ACHN (cell line): ENCODE data around the gene RLF.
"Not testable (repeated sequence)": the region's sequence is repeated elsewhere in the genome, so short reads cannot be mapped to it uniquely, and the experiment has no call there.

Experiments used
- DNase-seq: peaks from one replicate; pipeline ENCODE4 v3.0.0-alpha.2; 2015
- in situ Hi-C: cut with HindIII; loops from 2 replicates; pipeline ENCODE4 v1.10.0; 2017; ENCODE audit warnings: low sequenced_read_pairs, low pct_ligation_motif_present, low pct_unique_long_range_greater_than_20kb

RLF gene

GRCh38 chr1:40162753-40163441 is 1.7 kb downstream of the RLF start:
- no peak for DNase-seq
- in situ Hi-C loops = no loop called here

DNA sequence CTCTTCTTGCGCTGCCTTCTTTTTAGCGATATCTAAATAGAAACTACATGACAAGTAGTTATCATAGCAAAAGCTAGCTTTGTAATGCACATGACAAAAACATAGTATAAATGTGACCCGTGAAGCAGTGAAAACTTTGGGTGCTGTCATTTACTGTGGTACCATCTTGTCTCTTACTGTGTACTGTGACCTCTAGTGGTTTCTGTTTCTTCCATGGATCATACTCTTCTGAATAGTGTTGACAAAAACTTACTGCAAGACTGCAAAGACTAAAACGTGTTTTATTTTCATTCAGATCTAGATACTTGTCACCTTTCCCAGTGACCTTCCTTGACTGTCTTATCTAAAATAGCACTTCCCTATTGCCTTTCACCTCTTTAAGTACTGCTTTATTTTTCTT is 6.1 kb downstream of the RLF start:
- in situ Hi-C loops = no loop called here

GRCh38 chr1:40171036-40171435 is 9.8 kb downstream of the RLF start:
- no peak for DNase-seq
- in situ Hi-C loops = no loop called here

More for the DNA sequence above, 6.1 kb downstream of the RLF start:
- no peak for DNase-seq

GRCh38 chr1:40174788-40175187 is 13.6 kb downstream of the RLF start:
- no peak for DNase-seq
- in situ Hi-C loops = no loop called here

DNA sequence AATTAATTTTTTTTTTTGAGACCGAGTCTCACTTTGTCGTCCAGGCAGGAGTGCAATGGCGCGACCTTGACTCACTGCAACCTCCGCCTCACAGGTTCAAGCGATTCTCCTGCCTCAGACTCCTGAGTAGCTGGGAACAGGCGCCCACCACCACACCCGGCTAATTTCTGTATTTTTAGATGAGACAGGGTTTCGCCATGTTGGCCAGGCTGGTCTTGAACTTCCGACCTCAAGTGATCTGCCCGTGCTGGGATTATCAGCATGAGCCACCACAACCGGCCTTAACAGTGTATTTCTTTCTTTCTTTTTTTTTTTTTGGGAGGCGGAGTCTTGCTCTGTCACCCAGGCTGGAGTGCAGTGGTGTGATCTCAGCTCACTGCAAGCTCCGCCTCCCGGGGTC is 15.8 kb downstream of the RLF start:
- in situ Hi-C loops, DNase-seq: not testable (repeated sequence)

GRCh38 chr1:40178200-40178599 is 17.0 kb downstream of the RLF start:
- in situ Hi-C loops = no loop called here

DNA sequence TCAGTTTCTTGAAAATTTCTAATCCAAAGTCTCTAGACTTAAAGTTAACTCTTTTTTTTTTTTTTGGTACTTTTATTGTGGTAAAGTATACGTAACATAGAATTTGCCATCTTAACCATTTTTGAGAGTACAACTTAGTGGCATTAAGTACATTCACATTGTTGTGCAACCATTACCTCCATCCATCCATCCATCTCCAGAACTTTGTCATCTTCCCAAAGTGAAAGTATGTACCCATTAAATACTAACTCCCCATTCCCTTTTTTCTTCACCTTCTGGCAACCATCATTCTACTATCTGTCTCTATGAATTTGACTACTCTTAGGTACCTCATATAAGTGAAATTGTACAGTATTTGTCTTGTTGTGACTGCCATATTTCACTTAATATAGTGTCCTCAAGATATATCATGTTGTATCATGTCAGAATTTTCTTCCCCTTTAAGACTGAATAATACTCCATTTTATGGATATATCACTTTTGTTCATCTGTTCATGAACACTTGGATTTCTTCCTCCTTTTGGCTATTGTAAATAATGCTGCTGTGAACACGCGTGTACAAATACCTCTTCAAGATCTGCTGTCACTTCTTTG is 18.4 kb downstream of the RLF start:
- in situ Hi-C loops = no loop called here
- DNase-seq = no peak

More at GRCh38 chr1:40178200-40178599, 17.0 kb downstream of the RLF start:
- no peak for DNase-seq

- in situ Hi-C loops = no loop called here
- DNase-seq = peak; percentile 35
Measured at GRCh38 chr1:40183055-40183710, 22.0 kb downstream of the RLF start.

- in situ Hi-C loops = no loop called here
- no peak for DNase-seq
Measured at GRCh38 chr1:40184193-40184592, 23.0 kb downstream of the RLF start.

DNA sequence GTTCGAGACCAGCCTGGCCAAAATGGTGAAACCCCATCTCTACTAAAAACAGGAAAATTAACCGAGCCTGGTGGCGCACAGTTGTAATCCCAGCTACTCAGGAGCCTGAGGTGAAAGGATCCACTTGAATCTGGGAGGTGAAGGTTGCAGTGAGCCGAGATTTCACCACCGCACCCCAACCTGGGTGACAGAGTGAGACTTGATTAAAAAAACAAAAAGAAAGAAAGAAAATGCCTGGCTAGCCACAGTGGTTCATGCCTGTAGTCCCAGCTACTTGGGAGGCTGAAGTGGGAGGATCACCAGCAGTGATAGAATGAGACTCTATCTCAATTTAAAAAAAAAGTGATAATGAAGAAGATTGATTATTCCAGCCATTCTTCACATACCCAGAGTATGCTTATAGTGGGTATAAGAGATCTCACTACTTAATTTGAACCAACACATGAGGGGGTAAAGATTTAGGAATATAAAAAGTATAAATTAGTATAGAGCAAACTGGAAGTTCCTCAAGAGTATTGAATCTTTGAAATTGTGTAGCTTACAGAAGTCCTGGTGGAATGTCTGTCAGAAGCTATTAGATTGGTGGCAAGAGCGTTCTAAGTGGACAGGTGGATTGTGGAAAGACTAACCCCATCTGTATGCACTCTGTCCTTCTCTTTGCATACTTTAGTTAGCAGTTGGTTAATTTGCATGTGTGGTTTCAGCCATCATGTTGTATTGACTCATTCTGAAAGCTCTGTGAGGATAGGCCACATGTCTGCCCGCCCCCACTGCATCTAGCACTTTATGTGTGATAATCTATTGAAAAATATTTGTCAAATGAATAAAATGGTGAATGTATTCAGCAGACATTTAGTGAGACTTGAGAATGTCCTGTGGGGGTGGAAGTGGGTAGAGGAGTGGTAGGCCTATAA is 25.0 kb downstream of the RLF start:
- DNase-seq = no peak
- in situ Hi-C loops = no loop called here

- DNase-seq = no peak
- in situ Hi-C loops = no loop called here
Measured at GRCh38 chr1:40187399-40187798, 26.2 kb downstream of the RLF start.

- DNase-seq, in situ Hi-C loops: not testable (repeated sequence)
Measured at GRCh38 chr1:40194639-40195038, 33.5 kb downstream of the RLF start.

GRCh38 chr1:40197656-40198055 is 36.5 kb downstream of the RLF start:
- in situ Hi-C loops = no loop called here

GRCh38 chr1:40199126-40199525 is 37.9 kb downstream of the RLF start:
- DNase-seq = no peak
- in situ Hi-C loops = no loop called here

More at GRCh38 chr1:40197656-40198055, 36.5 kb downstream of the RLF start:
- no peak for DNase-seq

GRCh38 chr1:40204856-40205255 is 43.7 kb downstream of the RLF start:
- in situ Hi-C loops = no loop called here
- no peak for DNase-seq

GRCh38 chr1:40210511-40211204 is 49.5 kb downstream of the RLF start:
- in situ Hi-C loops = no loop called here

GRCh38 chr1:40218333-40218732 is 57.1 kb downstream of the RLF start:
- DNase-seq = no peak
- in situ Hi-C loops = no loop called here

More at GRCh38 chr1:40210511-40211204, 49.5 kb downstream of the RLF start:
- DNase-seq = no peak

DNA sequence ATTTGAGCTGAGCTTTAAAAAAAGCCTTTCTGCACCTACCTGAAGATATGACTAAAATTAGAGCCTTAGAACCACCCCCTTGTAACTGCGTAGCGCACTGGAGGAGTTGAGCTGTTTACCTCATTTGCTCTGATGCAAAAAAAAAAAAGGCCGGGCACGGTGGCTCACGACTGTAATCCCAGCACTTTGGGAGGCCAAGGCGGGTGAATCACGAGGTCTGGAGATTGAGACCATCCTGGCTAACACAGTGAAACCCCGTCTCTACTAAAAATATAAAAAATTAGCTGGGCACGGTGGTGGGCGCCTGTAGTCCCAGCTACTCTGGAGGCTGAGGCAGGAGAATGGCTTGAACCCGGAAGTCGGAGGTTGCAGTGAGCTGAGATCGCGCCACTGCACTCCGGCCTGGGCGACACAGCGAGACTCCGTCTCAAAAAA is 60.3 kb downstream of the RLF start:
- DNase-seq = not testable (repeated sequence)

More for the DNA sequence above, 60.3 kb downstream of the RLF start:
- in situ Hi-C loops = not testable (repeated sequence)
